Measurements from ENCODE around the gene C2orf78.

DNA sequence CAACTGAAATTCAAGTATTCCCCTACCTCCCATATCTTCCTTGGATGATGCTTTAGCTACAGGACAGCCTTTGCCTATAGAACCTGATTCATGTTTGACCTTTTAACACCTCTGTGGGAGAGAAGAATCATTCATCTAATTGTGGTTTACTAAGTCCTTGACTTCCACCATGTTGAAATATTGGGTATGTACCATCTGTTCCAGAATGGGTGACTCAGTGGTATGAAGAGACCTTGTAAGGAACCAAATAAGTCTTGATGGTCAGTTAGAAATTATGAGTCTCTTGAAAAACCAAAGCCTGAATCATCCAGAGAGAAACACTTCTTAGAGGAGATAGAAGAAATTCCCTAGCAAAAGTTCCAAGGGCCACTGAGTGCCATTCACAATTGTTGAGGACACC is 72.2 kb downstream of the C2orf78 start:
- TF ChIP-seq, protein P1, sequence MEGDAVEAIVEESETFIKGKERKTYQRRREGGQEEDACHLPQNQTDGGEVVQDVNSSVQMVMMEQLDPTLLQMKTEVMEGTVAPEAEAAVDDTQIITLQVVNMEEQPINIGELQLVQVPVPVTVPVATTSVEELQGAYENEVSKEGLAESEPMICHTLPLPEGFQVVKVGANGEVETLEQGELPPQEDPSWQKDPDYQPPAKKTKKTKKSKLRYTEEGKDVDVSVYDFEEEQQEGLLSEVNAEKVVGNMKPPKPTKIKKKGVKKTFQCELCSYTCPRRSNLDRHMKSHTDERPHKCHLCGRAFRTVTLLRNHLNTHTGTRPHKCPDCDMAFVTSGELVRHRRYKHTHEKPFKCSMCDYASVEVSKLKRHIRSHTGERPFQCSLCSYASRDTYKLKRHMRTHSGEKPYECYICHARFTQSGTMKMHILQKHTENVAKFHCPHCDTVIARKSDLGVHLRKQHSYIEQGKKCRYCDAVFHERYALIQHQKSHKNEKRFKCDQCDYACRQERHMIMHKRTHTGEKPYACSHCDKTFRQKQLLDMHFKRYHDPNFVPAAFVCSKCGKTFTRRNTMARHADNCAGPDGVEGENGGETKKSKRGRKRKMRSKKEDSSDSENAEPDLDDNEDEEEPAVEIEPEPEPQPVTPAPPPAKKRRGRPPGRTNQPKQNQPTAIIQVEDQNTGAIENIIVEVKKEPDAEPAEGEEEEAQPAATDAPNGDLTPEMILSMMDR (IDR thresholded peaks at IDR 0.05; ENCODE audit: insufficient read depth, low read length, poor library complexity, severe bottlenecking) = no peak
- TF ChIP-seq EZH2phosphoT487 (conservative IDR thresholded peaks at IDR 0.05; ENCODE audit: low read length) = no peak

Data from SU-DHL-6 (cell line).